Measurements from ENCODE around the gene VPS13D.

DNA sequence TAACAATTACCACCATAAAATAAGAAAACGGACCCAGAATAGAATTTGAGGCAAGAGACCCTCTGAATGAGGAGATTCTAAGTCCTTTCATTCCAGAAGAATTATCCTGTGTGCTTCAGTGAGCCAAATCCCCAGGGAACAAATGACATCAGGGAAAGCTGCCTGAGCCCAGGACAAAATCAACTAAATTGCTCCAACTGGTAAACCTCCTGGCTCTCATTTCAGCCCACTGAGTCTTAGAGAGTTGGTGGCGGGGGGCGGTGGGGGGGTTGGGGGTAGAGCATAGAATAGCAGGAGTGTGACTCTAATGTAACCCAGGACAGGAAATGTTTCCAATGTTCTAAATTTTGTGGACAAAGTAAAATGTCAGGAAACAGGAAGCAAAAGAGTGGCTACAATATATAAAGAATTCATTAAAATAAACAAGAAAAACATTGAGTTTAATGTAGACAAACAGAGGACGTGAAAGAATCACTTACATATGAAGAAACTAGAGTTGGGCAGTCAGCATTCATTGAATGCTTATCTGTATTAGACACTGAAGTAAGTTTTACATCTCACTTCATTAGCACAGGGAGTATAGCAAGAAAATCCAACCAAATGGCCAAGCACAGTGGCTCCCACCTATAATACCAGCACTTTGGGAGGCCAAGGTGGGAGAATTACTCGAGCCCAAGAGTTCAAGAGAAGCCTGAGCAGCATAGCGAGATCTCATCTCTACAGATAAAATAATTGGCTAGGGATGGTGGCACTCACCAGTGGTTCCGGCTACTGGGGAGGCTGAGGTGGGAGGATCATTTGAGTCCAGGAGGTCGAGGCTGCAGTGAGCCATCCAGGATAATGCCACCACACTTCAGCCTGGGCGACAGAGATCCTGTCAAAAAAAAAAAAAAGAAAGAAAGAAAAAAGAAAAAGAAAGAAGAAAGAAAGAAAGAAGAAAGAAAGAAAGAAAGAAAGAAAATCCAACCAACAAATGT is 313.1 kb downstream of the VPS13D start:
- TF ChIP-seq, protein P1, sequence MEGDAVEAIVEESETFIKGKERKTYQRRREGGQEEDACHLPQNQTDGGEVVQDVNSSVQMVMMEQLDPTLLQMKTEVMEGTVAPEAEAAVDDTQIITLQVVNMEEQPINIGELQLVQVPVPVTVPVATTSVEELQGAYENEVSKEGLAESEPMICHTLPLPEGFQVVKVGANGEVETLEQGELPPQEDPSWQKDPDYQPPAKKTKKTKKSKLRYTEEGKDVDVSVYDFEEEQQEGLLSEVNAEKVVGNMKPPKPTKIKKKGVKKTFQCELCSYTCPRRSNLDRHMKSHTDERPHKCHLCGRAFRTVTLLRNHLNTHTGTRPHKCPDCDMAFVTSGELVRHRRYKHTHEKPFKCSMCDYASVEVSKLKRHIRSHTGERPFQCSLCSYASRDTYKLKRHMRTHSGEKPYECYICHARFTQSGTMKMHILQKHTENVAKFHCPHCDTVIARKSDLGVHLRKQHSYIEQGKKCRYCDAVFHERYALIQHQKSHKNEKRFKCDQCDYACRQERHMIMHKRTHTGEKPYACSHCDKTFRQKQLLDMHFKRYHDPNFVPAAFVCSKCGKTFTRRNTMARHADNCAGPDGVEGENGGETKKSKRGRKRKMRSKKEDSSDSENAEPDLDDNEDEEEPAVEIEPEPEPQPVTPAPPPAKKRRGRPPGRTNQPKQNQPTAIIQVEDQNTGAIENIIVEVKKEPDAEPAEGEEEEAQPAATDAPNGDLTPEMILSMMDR (IDR thresholded peaks at IDR 0.05) = no peak
- TF ChIP-seq POLR2A (IDR thresholded peaks at IDR 0.05) = no peak

All from esophagus squamous epithelium (tissue), 4 donors.